HCT116 (cell line): ENCODE measurements around the gene C4orf54. TPM values are rescaled to one million over a fixed set of nuclear protein-coding genes. Genes with fewer than 3 reads are reported as not detected.

Source experiments
- ATAC-seq: fragments of 200-7000 bp; cut with Tn5 transposase; 2 replicates; pipeline ENCODE4 v1.9.1; 2020; ENCODE audit warnings: mild to moderate bottlenecking, moderate library complexity
- BruUV-seq: library from RNA; stranded (reverse); fragments of 400-500 nt; replicated peaks from 2 replicates; lab custom pipeline; 2021; lab: Mats Ljungman, UMichigan
- CTCF ChIA-PET: fragments of 300-600 bp; sonication (Branson Sonifier 250); formaldehyde crosslinking; loops from one replicate; lab custom pipeline; 2021; ENCODE audit warnings: antibody characterized with exemption; lab: Charles Lee
- POLR2A ChIA-PET: fragments of 300-600, 350-600 bp; sonication (Branson Sonifier 250); formaldehyde crosslinking; loops from one replicate; lab custom pipeline; 2021; ENCODE audit warnings: antibody characterized with exemption; lab: Charles Lee
- RAD21 ChIA-PET, 2 experiments: fragments of 300-600 bp; sonication (Branson Sonifier 250); formaldehyde crosslinking; loops; one replicate each; lab custom pipeline; 2023; ENCODE audit warnings: low total read pairs in 2 of 2; ENCODE audit not compliant: uncharacterized antibody in 2 of 2, unreplicated experiment in 2 of 2, low non-redundant PET in 1 of 2; lab: Charles Lee
- DNase-seq: peaks from one replicate; pipeline ENCODE4 v3.0.0-alpha.2; 2010; ENCODE audit warnings: low read depth, low spot score
- H2AFZ ChIP-seq: fragments of 200-600 bp; shearing (Covaris generic), sonication (generic); 2 replicates; pipeline ENCODE4 v1.6.1; 2017; ENCODE audit warnings: low read depth, mixed run types, mixed read lengths, antibody characterized with exemption, low read length; ENCODE audit not compliant: poor library complexity, severe bottlenecking
- H3K27ac ChIP-seq: 2 replicates; pipeline ENCODE4 v1.5.1; 2012; ENCODE audit warnings: low read depth, low read length
- H3K27me3 ChIP-seq: fragments of 200-600 bp; sonication (generic); 2 replicates; pipeline ENCODE4 v1.6.1; 2016; ENCODE audit warnings: mixed run types, low read length, mixed read lengths; ENCODE audit not compliant: insufficient read depth
- H3K36me3 ChIP-seq, 2 experiments: fragments of 200-500 bp in 1 of 2; fragments of 200-600 bp in 1 of 2; sonication (Bioruptor generic) in 1 of 2; sonication (generic) in 1 of 2; 2 replicates each; pipeline versions ENCODE4 v1.5.1 to v1.6.1; 2014 to 2016; ENCODE audit warnings: low read length in 2 of 2, inconsistent platforms in 1 of 2, mixed read lengths in 1 of 2, mixed run types in 1 of 2; ENCODE audit not compliant: insufficient read depth in 2 of 2, control insufficient read depth in 1 of 2
- H3K4me1 ChIP-seq, 2 experiments: fragments of 200-600 bp in 1 of 2; sonication (generic) in 1 of 2; 2 replicates each; pipeline versions ENCODE4 v1.5.1 to v1.6.1; 2012 to 2017; ENCODE audit warnings: low read length in 2 of 2, inconsistent platforms in 1 of 2, mild to moderate bottlenecking in 1 of 2, mixed read lengths in 1 of 2, mixed run types in 1 of 2, moderate library complexity in 1 of 2; ENCODE audit not compliant: insufficient read depth in 2 of 2, control insufficient read depth in 1 of 2
- H3K4me2 ChIP-seq: fragments of 200-600 bp; sonication (generic); 2 replicates; pipeline ENCODE4 v1.6.1; 2017; ENCODE audit warnings: mixed run types, low read length, mixed read lengths
- H3K4me3 ChIP-seq, 2 experiments: fragments of 200-600 bp in 1 of 2; sonication (generic) in 1 of 2; replicated peaks in 1 of 2; 2 replicates each; pipeline ENCODE4 v1.5.1; 2011 to 2016; ENCODE audit warnings: low read length in 2 of 2, control low read depth in 1 of 2, low read depth in 1 of 2, mild to moderate bottlenecking in 1 of 2, mixed read lengths in 1 of 2, mixed run types in 1 of 2
- H3K79me2 ChIP-seq: fragments of 200-600 bp; sonication (generic); 2 replicates; pipeline ENCODE4 v1.6.1; 2017; ENCODE audit warnings: mild to moderate bottlenecking, mixed run types, low read length, moderate library complexity, mixed read lengths; ENCODE audit not compliant: insufficient read depth
- H3K9ac ChIP-seq: fragments of 200-600 bp; sonication (generic); 2 replicates; pipeline ENCODE4 v1.6.1; 2016; ENCODE audit warnings: low read length, mixed read lengths
- H3K9me2 ChIP-seq: fragments of 200-600 bp; sonication (generic), shearing (Covaris generic); 2 replicates; pipeline ENCODE4 v1.6.1; 2017; ENCODE audit warnings: mixed run types, mild to moderate bottlenecking, moderate library complexity; ENCODE audit not compliant: insufficient read depth
- H3K9me3 ChIP-seq, 2 experiments: fragments of 200-500 bp in 1 of 2; fragments of 200-600 bp in 1 of 2; sonication (Bioruptor generic) in 1 of 2; sonication (generic) in 1 of 2; 2 replicates each; pipeline ENCODE4 v1.6.1; 2014 to 2017; ENCODE audit warnings: low read length in 2 of 2, mixed read lengths in 2 of 2, inconsistent platforms in 1 of 2, low read depth in 1 of 2, mild to moderate bottlenecking in 1 of 2, mixed run types in 1 of 2, moderate library complexity in 1 of 2; ENCODE audit not compliant: control insufficient read depth in 1 of 2, insufficient read depth in 1 of 2
- H4K20me1 ChIP-seq: fragments of 200-600 bp; sonication (generic), shearing (Covaris generic); 2 replicates; pipeline ENCODE4 v1.6.1; 2017; ENCODE audit warnings: mixed run types, mild to moderate bottlenecking, moderate library complexity; ENCODE audit not compliant: insufficient read depth
- CBX3 ChIP-seq: IDR thresholded peaks from 2 replicates; pipeline ENCODE4 v1.6.1; 2012; ENCODE audit warnings: low read depth
- EGR1 ChIP-seq: IDR thresholded peaks from 2 replicates; pipeline ENCODE4 v1.6.1; 2012; ENCODE audit warnings: low read depth
- ELF1 ChIP-seq: IDR thresholded peaks from 2 replicates; pipeline ENCODE4 v1.6.1; 2012; ENCODE audit warnings: low read depth, borderline replicate concordance
- EZH2 ChIP-seq: fragments of 200-600 bp; sonication (generic); IDR thresholded peaks from 2 replicates; pipeline ENCODE4 v1.6.1; 2017; ENCODE audit warnings: antibody characterized with exemption, mixed run types
- EZH2phosphoT487 ChIP-seq: fragments of 200-600 bp; IDR thresholded peaks from 2 replicates; pipeline ENCODE4 v1.6.1; 2018; ENCODE audit warnings: antibody characterized with exemption, borderline replicate concordance
- FOSL1 ChIP-seq: IDR thresholded peaks from 2 replicates; pipeline ENCODE4 v1.6.1; 2012; ENCODE audit warnings: low read depth
- JUND ChIP-seq: IDR thresholded peaks from 2 replicates; pipeline ENCODE4 v1.6.1; 2012
- POLR2A ChIP-seq: IDR thresholded peaks from 2 replicates; pipeline ENCODE4 v1.7.0; 2011; ENCODE audit warnings: borderline replicate concordance; ENCODE audit not compliant: insufficient read depth, insufficient read length; ENCODE audit errors: extremely low read depth
- SIN3A ChIP-seq: IDR thresholded peaks from 2 replicates; pipeline ENCODE4 v1.6.1; 2012; ENCODE audit warnings: low read depth
- SP1 ChIP-seq: IDR thresholded peaks from 2 replicates; pipeline ENCODE4 v1.6.1; 2012; ENCODE audit warnings: low read depth
- SRF ChIP-seq: IDR thresholded peaks from 2 replicates; pipeline ENCODE4 v1.6.1; 2012; ENCODE audit warnings: low read depth
- TCF7L2 ChIP-seq: IDR thresholded peaks from 2 replicates; pipeline ENCODE4 v1.7.0; 2011; ENCODE audit warnings: borderline replicate concordance, inconsistent platforms; ENCODE audit not compliant: insufficient read depth, insufficient read length; ENCODE audit errors: extremely low read depth
- YY1 ChIP-seq: IDR thresholded peaks from 2 replicates; pipeline ENCODE4 v1.6.1; 2011; ENCODE audit warnings: low read length, low read depth, moderate library complexity, mild to moderate bottlenecking; ENCODE audit not compliant: insufficient replicate concordance; ENCODE audit errors: extremely low read depth
- ZFX ChIP-seq: fragments of 450-650 bp; IDR thresholded peaks from 2 replicates; pipeline ENCODE4 v1.6.1; 2017
- ZNF274 ChIP-seq: fragments of 200-500 bp; sonication (Bioruptor generic); IDR thresholded peaks from 2 replicates; pipeline ENCODE4 v1.6.1; 2014; ENCODE audit warnings: mild to moderate bottlenecking, low read depth, low read length, inconsistent platforms
- intact Hi-C: fragments of 100-400 bp; cut with micrococcal nuclease; formaldehyde crosslinking; loops from 2 replicates; pipeline ENCODE4 v1.10.0; 2022
- total RNA-seq: library from RNA; stranded (reverse); gene quantifications from one replicate; pipeline ENCODE4 v1.2.1, GENCODE V29; 2021; ENCODE audit not compliant: unreplicated experiment
- TF ChIP-seq, protein P1 (sequence below): IDR thresholded peaks from 2 replicates; pipeline ENCODE4 v1.6.1; 2012
- TF ChIP-seq, protein P2 (sequence below), 3 experiments: fragments of 200-600 bp in 1 of 3; sonication (generic) in 1 of 3; IDR thresholded peaks in 2 of 3; conservative IDR thresholded peaks in 1 of 3; 2 replicates each; pipeline ENCODE4 v1.5.1; 2012 to 2017; ENCODE audit warnings: low read depth in 2 of 3, low read length in 2 of 3, antibody characterized with exemption in 1 of 3, borderline replicate concordance in 1 of 3, control low read depth in 1 of 3, mild to moderate bottlenecking in 1 of 3, mixed read lengths in 1 of 3, mixed run types in 1 of 3, moderate library complexity in 1 of 3; ENCODE audit not compliant: insufficient read depth in 1 of 3

The C4orf54 gene
- total RNA-seq, 1 experiment from 2014 or later = not detected

DNA sequence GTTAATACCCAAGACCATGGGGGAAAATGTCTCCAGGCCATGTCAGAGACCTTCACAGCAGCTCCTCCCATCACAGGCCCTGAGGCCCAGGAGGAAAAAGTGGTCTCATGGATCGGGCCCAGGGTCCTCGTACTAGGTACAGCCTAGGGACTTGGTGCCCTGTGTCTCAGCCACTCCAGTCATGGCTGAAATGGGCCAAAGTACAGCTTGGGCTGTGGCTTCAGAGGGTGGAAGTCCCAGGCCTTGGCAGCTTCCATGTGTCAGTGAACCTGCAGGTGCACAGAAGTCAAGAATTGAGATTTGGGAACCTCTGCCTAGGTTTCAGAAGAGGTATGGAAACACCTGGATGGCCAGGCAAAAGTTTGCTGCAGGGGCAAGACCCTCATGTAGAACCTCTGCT is 27.6 kb upstream of the C4orf54 start:
- DNase-seq = no peak
- no peaks in the 10 kb centered on the region for H4K20me1 ChIP-seq
- no peak overlapping the region for H2AFZ ChIP-seq
- H3K9me3 ChIP-seq = no peaks in the 10 kb centered on the region
- H3K27ac ChIP-seq = no peak overlapping the region
- POLR2A ChIA-PET = no interaction called here
- no TSS peak for BruUV-seq
- H3K79me2 ChIP-seq = no peaks in the 10 kb centered on the region
- TF ChIP-seq SP1 = no peak
- no peak for TF ChIP-seq SIN3A
- TF ChIP-seq ZNF274 = no peak
- TF ChIP-seq SRF = no peak
- no peak for TF ChIP-seq POLR2A
- TF ChIP-seq EZH2 = no peak
- TF ChIP-seq JUND = no peak
- TF ChIP-seq, protein P1, sequence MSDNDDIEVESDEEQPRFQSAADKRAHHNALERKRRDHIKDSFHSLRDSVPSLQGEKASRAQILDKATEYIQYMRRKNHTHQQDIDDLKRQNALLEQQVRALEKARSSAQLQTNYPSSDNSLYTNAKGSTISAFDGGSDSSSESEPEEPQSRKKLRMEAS = no peak
- TF ChIP-seq FOSL1 = no peak
- TF ChIP-seq ZFX = no peak
- no peak for TF ChIP-seq EGR1
- TF ChIP-seq CBX3 = no peak
- TF ChIP-seq, protein P2, sequence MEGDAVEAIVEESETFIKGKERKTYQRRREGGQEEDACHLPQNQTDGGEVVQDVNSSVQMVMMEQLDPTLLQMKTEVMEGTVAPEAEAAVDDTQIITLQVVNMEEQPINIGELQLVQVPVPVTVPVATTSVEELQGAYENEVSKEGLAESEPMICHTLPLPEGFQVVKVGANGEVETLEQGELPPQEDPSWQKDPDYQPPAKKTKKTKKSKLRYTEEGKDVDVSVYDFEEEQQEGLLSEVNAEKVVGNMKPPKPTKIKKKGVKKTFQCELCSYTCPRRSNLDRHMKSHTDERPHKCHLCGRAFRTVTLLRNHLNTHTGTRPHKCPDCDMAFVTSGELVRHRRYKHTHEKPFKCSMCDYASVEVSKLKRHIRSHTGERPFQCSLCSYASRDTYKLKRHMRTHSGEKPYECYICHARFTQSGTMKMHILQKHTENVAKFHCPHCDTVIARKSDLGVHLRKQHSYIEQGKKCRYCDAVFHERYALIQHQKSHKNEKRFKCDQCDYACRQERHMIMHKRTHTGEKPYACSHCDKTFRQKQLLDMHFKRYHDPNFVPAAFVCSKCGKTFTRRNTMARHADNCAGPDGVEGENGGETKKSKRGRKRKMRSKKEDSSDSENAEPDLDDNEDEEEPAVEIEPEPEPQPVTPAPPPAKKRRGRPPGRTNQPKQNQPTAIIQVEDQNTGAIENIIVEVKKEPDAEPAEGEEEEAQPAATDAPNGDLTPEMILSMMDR (IDR thresholded peaks at IDR 0.05 in 2 of 3, conservative IDR thresholded peaks at IDR 0.05 in 1 of 3; ENCODE audit: borderline replicate concordance in 1 of 3, insufficient read depth in 1 of 3, low read depth in 2 of 3, low read length in 2 of 3) = no peak
- no peak for TF ChIP-seq ELF1
- no peak for TF ChIP-seq EZH2phosphoT487
- no peak for TF ChIP-seq TCF7L2
- no peak for TF ChIP-seq YY1
- TF ChIP-seq, all 23 proteins: peak for 0
- ChIA-PET RAD21 (no interaction called here), CTCF (no interaction called here)
- intact Hi-C loops = no loop called here
- H3K9ac ChIP-seq = no peak overlapping the region
- H3K36me3 ChIP-seq = no peaks in the 10 kb centered on the region
- H3K9me2 ChIP-seq = no peaks in the 10 kb centered on the region
- ATAC-seq = no peak
- H3K27me3 ChIP-seq = no peaks in the 10 kb centered on the region
- H3K4me2 ChIP-seq = no peak overlapping the region
- H3K4me1 ChIP-seq = no peaks in the 10 kb centered on the region
- H3K4me3 ChIP-seq = no peak overlapping the region
